SK-N-MC (cell line): ENCODE data around the gene DDX43.

ENCODE experiments used
- EZH2 ChIP-seq: fragments of 200-600 bp; sonication (generic); IDR thresholded peaks from one replicate; pipeline ENCODE4 v1.6.1; 2017; ENCODE audit warnings: antibody characterized with exemption
- FOXP2 ChIP-seq: optimal IDR thresholded peaks from 2 replicates; pipeline ENCODE3; 2011; ENCODE audit warnings: mild to moderate bottlenecking, moderate library complexity; ENCODE audit not compliant: insufficient read depth; ENCODE audit errors: extremely low read length, control extremely low read depth
- POLR2AphosphoS5 ChIP-seq: IDR thresholded peaks from 2 replicates; pipeline ENCODE4 v1.6.1; 2012; ENCODE audit warnings: mild to moderate bottlenecking, low read depth, low read length, borderline replicate concordance

DNA sequence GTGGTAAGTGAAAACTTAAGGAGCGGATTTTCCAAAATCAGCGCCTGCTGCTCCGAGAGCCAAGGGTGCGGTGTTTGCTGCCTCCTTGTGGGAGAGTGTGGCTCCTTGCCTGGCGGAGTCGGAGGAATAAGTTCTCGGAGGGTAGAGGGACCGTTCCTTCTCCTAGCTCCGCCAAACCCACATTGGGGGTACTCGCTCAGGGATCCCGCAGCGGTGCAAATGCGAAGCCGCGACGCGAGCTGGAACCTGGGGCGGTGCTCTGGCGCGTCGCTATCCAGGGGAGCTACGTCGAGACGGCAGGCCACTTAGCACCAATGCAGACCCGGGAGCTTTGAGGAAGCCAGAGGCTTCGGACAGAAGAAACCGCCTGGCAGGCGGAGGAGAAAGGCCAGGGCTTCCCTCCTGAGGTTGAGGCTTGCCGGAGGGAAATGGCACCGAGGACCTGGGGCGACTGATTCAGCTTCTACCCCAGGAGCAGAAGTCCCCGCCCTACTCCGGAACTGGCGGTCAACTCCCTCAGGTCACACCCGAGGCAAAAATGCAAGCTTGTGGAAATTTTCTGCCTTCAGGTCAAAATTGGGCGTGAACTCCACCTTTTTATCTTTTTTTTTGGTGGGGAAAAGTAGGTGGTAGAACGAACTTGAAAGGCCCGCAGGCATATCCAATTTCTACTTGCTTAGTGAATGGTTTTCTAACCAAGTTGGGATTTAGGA is 5.7 kb upstream of the DDX43 start:
- peak; percentile 51 for TF ChIP-seq POLR2AphosphoS5
- no peak for TF ChIP-seq EZH2
- TF ChIP-seq FOXP2: no peak
